HG02970 (cell line): ENCODE data around the gene CDCP1.
"Not testable (repeated sequence)": the region's sequence is repeated elsewhere in the genome, so short reads cannot be mapped to it uniquely, and the experiment has no call there.

Source experiments
- ATAC-seq: cut with Tn5 transposase; IDR thresholded peaks from one replicate; pipeline ENCODE4 v1.9.1; 2021; ENCODE audit warnings: mild to moderate bottlenecking, moderate library complexity, moderate number of reproducible peaks; ENCODE audit not compliant: unreplicated experiment, low FRiP score

CDCP1 gene

GRCh38 chr3:45064512-45065372 lies 81.4 kb downstream of the CDCP1 start:
- ATAC-seq: no peak

GRCh38 chr3:45062697-45063070 lies 83.5 kb downstream of the CDCP1 start:
- no peak for ATAC-seq

DNA sequence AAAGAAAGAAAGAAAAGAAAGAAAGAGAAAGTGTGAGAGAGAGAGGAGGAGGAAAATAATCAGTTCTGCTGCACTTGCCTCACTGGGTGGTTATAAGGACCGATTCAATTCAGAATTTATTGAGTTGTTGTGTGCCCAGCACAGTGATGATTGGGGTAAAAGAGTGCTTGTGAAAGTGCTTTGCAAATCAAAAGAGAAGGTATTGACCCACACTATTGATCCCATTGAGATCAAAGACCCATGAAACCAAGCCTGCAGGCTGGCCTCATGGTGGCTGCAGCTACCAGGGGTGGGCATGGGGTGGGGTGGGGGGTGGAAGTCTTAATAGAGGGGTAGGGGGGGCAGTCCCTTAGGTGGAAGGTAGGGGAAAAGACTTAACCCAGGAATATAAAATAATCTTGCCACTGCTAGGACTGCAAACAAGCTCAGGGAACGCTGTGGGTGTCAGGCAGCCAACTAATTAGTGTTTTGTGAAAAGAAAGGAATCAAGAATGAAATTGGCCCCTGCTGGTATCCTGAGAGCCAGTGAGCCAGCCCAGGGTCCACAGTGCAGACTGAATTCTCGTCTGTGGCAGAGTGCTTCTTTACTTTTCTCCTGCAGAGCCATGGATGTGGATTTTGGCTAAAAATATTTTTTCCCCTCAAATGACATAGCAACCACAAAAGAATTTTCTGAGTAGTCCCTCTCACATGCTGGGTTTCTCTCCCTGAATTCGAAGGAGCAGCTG lies 85.8 kb downstream of the CDCP1 start:
- no peak for ATAC-seq

GRCh38 chr3:45059132-45059531 lies 87.0 kb downstream of the CDCP1 start:
- ATAC-seq: no peak

GRCh38 chr3:45057557-45057956 lies 88.6 kb downstream of the CDCP1 start:
- no peak for ATAC-seq

DNA sequence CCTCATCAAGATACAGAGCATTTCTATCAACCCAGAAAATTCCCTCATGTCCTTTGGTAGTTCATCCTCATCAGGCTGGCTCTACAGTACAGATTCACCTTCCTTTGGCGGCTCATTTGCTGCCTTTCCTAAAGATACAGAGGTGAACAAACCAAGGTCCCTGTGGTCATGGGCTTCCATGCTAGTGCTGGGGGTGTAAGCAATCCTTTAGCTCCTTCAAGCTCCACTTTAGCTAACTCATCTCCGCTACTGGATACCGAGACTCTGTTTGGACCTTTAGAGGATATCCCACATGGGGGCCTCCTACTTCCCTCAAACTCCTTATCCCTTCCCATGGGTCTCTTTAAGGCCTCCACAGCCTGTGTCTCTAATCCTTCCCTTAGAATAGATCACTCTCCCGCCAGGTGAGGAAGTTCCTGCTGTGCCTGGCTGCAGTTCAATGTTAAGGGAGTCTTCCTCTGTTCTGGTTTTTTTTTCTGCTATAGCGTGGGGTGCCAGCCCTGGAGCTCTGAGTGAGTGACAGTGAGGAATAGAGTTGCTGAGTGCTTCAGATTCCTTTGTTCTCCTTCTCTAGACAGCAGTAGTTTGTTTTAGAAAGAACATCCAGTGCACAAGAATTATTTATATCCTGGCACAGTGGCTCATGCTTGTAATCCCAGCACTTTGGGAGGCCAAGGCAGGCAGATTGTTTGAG lies 89.4 kb downstream of the CDCP1 start:
- no peak for ATAC-seq

GRCh38 chr3:45055411-45056143 lies 90.6 kb downstream of the CDCP1 start:
- no peak for ATAC-seq

- ATAC-seq: no peak
Observed at GRCh38 chr3:45055032-45055410, 91.2 kb downstream of the CDCP1 start.

DNA sequence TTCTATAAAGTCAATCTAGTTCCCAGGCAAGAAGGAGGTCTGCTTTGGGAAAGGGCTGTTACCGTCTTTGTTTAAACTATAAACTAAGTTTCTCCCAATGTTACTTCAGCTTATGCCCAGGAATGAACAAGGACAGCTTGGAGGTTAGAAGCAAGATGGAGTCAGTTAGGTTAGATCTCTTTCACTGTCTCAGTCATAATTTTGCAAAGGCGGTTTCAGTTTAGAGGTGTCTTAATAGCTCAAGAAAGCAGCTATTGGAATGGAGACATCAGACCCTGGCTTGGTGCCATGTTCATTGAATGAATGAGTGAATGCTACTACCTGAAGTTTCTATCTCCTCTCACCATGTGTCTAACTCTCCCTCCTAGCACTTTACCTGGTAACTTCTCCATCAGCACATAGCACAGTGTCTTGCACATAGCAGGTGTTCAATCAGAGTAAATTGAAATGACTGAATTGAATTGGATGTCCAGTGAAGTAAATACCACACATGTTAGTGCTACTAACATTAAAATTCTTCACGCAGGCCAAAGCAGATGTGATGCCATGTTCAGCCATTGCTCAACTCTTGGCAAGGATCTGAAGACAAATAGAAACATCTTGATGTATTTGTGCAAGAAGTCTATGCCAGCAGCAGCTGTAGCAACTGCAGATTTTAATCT lies 91.9 kb downstream of the CDCP1 start:
- ATAC-seq: no peak

DNA sequence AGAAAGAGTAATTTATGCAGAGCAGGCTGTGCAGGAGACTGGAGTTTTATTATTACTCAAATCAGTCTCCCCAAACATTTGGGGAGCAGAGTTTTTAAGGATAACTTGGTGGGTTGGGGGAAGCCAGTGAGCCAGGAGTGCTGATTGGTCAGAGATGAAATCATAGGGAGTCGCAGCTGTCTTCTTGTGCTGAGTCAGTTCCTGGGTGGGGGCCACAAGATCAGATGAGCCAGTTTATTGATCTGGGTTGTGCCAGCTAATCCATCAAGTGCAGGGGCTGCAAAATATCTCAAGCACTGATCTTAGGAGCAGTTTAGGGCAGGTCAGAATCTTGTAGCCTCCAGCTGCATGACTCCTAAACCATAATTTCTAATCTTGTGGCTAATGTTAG lies 92.4 kb downstream of the CDCP1 start:
- not testable (repeated sequence) for ATAC-seq

DNA sequence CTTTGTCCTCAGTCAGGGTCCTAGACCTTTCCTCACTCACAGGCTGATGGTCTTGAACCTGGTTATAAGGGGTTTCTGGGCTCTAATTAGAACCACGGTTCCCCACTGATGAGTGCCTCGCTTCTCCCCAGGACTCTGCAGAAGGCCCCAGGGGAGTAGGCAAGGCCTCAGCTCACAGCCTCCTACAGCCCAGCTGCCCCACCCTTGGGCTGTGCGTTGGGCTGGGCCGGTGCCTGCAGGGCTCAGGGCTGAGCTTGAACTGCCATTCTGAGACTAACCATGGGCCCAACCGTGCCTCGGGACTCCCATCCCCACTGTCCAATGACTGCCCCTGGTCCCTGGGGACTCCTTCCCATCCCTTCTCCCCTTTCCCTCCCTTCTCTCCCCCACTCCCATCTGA lies 94.5 kb downstream of the CDCP1 start:
- ATAC-seq: no peak

GRCh38 chr3:45049807-45050206 lies 96.4 kb downstream of the CDCP1 start:
- ATAC-seq: no peak

GRCh38 chr3:45048244-45048643 lies 97.9 kb downstream of the CDCP1 start:
- ATAC-seq: no peak

DNA sequence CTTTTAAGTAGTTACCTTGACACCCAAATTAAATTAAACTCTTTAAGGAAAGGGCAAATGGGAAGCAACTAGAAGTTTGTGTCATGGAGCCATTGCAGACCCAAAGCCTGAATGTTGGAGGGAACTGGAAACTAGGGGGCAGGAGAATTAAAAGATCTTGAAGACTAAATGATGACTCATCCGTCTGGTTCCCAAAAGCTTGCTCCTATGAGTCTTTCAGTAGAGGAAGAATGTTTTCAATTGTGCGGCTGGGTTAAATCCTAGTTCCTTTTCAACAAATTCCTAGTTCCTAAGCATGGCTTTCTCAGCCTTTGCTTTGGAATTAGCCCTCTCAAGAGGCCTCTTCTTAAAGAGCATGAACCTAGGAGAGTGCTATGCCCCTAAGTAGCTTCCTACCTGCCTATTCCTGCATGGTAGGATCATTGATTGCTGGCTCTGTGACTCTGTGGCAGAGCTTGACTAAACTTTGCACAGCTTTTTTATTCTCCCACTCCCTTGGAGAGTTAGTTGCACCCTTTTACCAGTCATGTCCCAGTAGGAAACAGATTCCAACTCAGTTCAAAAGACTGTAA lies 102.4 kb downstream of the CDCP1 start:
- ATAC-seq: no peak

- no peak for ATAC-seq
Observed at GRCh38 chr3:45042162-45042561, 104.0 kb downstream of the CDCP1 start.

GRCh38 chr3:45041666-45042065 lies 104.5 kb downstream of the CDCP1 start:
- no peak for ATAC-seq

GRCh38 chr3:45037720-45038455 lies 108.3 kb downstream of the CDCP1 start:
- peak; percentile 44 for ATAC-seq

DNA sequence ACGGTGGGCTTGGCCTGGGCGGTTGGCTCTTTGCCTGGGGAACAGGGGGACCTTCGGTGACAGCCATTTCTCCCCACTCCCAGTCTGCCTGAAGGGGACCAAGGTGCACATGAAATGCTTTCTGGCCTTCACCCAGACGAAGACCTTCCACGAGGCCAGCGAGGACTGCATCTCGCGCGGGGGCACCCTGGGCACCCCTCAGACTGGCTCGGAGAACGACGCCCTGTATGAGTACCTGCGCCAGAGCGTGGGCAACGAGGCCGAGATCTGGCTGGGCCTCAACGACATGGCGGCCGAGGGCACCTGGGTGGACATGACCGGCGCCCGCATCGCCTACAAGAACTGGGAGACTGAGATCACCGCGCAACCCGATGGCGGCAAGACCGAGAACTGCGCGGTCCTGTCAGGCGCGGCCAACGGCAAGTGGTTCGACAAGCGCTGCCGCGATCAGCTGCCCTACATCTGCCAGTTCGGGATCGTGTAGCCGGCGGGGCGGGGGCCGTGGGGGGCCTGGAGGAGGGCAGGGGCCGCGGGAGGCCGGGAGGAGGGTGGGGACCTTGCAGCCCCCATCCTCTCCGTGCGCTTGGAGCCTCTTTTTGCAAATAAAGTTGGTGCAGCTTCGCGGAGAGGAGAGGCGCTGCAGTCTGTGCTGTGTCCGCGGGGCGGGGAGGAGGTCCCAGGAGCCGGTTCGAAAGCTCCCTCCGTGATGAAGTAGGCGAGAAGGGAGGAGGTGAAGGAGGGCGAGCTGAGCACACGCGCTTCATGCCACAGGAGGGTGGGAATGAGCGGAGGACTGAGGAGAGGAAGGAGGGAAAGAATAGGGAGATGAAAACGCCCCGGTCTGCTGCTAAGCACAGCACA lies 110.5 kb downstream of the CDCP1 start:
- ATAC-seq: no peak
